ENCODE results near the gene KCNQ4. TPM values are rescaled to one million over a fixed set of nuclear protein-coding genes. Genes with fewer than 3 reads are reported as not detected.

The KCNQ4 gene
- polyA plus RNA-seq, 3 donors, result 0.13 TPM; not detected in 2

DNA sequence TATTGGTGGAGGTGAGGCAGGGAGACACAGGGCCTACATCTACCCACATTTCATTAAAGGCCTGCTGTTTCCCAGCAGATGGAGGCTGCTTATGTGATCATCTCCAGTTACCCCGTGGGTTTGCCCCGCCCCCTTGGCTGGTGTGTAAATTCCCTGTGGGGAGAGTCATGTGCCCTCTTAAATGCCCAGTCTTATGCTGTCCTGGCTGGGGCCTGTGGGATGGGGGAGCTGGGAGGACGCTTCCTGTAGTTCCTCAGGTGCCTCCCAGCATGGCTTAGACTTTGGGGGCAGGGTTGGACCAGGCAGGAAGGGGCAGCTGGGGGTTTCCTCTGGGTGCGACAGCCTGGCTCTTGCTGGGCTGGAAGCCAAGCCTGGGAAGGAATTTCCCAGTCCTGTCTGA, 94.1 kb downstream of the KCNQ4 start:
- Histone ChIP-seq H3K9me3 (replicated peaks in 1 of 2; ENCODE audit: control insufficient read depth in 1 of 2, insufficient read depth in 1 of 2, low read length in 2 of 2) (peaks cover 0 to 5% of the 10 kb centered on the region in 2 donors), H3K4me1 (ENCODE audit: control insufficient read depth in 1 of 2, insufficient read depth in 2 of 2, low read length in 2 of 2) (peaks cover 12 to 31% of the 10 kb centered on the region in 2 donors), H3K4me3 (replicated peaks in 1 of 3; ENCODE audit: low read depth in 2 of 3, low read length in 3 of 3) (no peak overlapping the region), H3K27ac (ENCODE audit: low read depth in 1 of 2, low read length in 2 of 2) (no peak overlapping the region), H3K36me3 (replicated peaks in 1 of 2; ENCODE audit: control insufficient read depth in 1 of 2, insufficient read depth in 2 of 2, low read length in 2 of 2) (no peaks in the 10 kb centered on the region), H3K4me2 (replicated peaks; ENCODE audit: extremely low read depth, low read length, poor library complexity, severe bottlenecking) (no peak overlapping the region), H3K79me2 (ENCODE audit: insufficient read depth, low read length) (no peaks in the 10 kb centered on the region), H2AFZ (ENCODE audit: insufficient read depth, low read depth, low read length, poor library complexity, severe bottlenecking) (no peak overlapping the region), H4K20me1 (ENCODE audit: insufficient read depth, low read length) (no peaks in the 10 kb centered on the region), H3K9ac (ENCODE audit: insufficient read depth, low read length, poor library complexity, severe bottlenecking) (no peak overlapping the region), H3K27me3 (ENCODE audit: control insufficient read depth in 2 of 2, insufficient read depth in 2 of 2, low read length in 2 of 2) (peaks cover 0 to 2% of the 10 kb centered on the region in 2 donors)
- peaks cover 7 to 13% (median 11%) of the 10 kb centered on the region in 3 donors for H3K27me3 Mint-ChIP-seq (ENCODE audit: low read depth in 3 of 3)
- peaks cover 4 to 11% (median 6%) of the 10 kb centered on the region in 7 donors for H3K9me3 Mint-ChIP-seq
- 6% methylated on average over 2 of the region's 4 CpGs for WGBS (ENCODE audit: insufficient coverage)
- no peak overlapping the region for H3K4me3 Mint-ChIP-seq
- DNase-seq, result peak; percentile 23 to 75 (median 31)
- peak overlapping the region in 3 of 7 donors; percentile 15 to 49 (median 35) for H3K27ac Mint-ChIP-seq
- peaks cover 5 to 11% of the 10 kb centered on the region in 2 donors for H3K36me3 Mint-ChIP-seq
- TF ChIP-seq, protein P1, sequence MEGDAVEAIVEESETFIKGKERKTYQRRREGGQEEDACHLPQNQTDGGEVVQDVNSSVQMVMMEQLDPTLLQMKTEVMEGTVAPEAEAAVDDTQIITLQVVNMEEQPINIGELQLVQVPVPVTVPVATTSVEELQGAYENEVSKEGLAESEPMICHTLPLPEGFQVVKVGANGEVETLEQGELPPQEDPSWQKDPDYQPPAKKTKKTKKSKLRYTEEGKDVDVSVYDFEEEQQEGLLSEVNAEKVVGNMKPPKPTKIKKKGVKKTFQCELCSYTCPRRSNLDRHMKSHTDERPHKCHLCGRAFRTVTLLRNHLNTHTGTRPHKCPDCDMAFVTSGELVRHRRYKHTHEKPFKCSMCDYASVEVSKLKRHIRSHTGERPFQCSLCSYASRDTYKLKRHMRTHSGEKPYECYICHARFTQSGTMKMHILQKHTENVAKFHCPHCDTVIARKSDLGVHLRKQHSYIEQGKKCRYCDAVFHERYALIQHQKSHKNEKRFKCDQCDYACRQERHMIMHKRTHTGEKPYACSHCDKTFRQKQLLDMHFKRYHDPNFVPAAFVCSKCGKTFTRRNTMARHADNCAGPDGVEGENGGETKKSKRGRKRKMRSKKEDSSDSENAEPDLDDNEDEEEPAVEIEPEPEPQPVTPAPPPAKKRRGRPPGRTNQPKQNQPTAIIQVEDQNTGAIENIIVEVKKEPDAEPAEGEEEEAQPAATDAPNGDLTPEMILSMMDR (IDR thresholded peaks at IDR 0.05), result no peak
- intact Hi-C loops (cut with micrococcal nuclease), result no loop called here
- H3K4me1 Mint-ChIP-seq, result peaks cover 39% of the 10 kb centered on the region

DNA sequence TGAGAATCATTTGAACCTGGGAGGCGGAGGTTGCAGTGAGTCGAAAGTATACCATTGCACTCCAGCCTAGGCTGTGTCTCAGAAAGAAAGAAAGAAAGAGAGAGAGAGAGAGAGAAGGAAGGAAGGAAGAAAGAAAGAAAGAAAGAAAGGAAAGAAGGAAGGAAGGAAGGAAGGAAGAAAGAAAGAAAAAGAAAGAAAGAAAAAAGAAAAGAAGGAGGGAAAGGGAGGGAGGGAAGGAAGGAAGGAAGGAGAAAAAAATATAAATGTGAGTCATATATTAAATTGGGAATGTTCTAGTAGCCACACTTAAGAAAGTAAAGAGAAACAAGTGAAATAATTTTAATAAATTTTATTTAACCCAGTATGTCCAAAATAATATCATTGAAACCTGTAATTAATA, 95.3 kb downstream of the KCNQ4 start:
- no peak overlapping the region for H3K4me3 Mint-ChIP-seq
- peaks cover 12 to 20% (median 19%) of the 10 kb centered on the region in 3 donors for H3K27me3 Mint-ChIP-seq (ENCODE audit: low read depth in 3 of 3)
- H3K27me3 ChIP-seq (ENCODE audit: control insufficient read depth in 2 of 2, insufficient read depth in 2 of 2, low read length in 2 of 2), result peaks cover 8 to 14% of the 10 kb centered on the region in 2 donors
- intact Hi-C loops (cut with micrococcal nuclease), result no loop called here
- peaks cover 36% of the 10 kb centered on the region for H3K4me1 Mint-ChIP-seq
- TF ChIP-seq, protein P1 (IDR thresholded peaks at IDR 0.05), result no peak
- no peak overlapping the region for H3K9ac ChIP-seq (ENCODE audit: insufficient read depth, low read length, poor library complexity, severe bottlenecking)
- H2AFZ ChIP-seq (ENCODE audit: insufficient read depth, low read depth, low read length, poor library complexity, severe bottlenecking), result no peak overlapping the region
- no peak overlapping the region for H3K4me2 ChIP-seq (replicated peaks; ENCODE audit: extremely low read depth, low read length, poor library complexity, severe bottlenecking)
- peaks cover 4 to 16% (median 11%) of the 10 kb centered on the region in 7 donors for H3K9me3 Mint-ChIP-seq
- DNase-seq, result no peak
- peaks cover 0 to 9% of the 10 kb centered on the region in 2 donors for H3K9me3 ChIP-seq (replicated peaks in 1 of 2; ENCODE audit: control insufficient read depth in 1 of 2, insufficient read depth in 1 of 2, low read length in 2 of 2)
- no peak overlapping the region for H3K27ac Mint-ChIP-seq
- no CpG with 5 or more reads among the region's 2 CpGs for WGBS (ENCODE audit: insufficient coverage)
- no peak overlapping the region for H3K27ac ChIP-seq (ENCODE audit: low read depth in 1 of 2, low read length in 2 of 2)
- H3K4me3 ChIP-seq (replicated peaks in 1 of 3; ENCODE audit: low read depth in 2 of 3, low read length in 3 of 3), result no peak overlapping the region
- no peaks in the 10 kb centered on the region for H3K79me2 ChIP-seq (ENCODE audit: insufficient read depth, low read length)
- H3K36me3 Mint-ChIP-seq, result peaks cover 5 to 15% of the 10 kb centered on the region in 2 donors
- H3K4me1 ChIP-seq (ENCODE audit: control insufficient read depth in 1 of 2, insufficient read depth in 2 of 2, low read length in 2 of 2), result peaks cover 13 to 34% of the 10 kb centered on the region in 2 donors
- no peaks in the 10 kb centered on the region for H3K36me3 ChIP-seq (replicated peaks in 1 of 2; ENCODE audit: control insufficient read depth in 1 of 2, insufficient read depth in 2 of 2, low read length in 2 of 2)
- no peaks in the 10 kb centered on the region for H4K20me1 ChIP-seq (ENCODE audit: insufficient read depth, low read length)

All from CD14-positive monocyte (primary cell).